ENCODE data around the gene FKBP7.

Gene FKBP7

DNA sequence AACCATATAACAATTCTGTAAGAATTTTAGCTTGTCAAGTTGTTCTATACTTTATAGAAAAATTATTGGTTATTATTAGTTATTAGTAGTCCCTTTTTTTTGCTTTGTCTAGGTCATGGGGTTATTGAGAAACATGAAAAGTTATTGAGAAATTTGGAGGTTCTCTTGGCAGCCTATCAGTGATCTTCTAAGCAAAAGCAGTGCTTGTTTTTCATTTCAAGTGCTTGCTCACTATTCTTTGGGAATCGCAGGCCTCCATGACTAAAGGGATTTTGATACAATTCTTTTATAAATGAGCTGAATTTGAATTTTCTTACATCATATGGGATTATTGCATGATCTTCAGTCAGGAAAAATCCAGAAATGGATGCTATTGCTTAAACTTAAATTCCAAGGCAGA, 27.7 kb upstream of the FKBP7 start:
- Histone ChIP-seq H4K5ac (ENCODE audit: low read length) (no peak overlapping the region), H3K27ac (ENCODE audit: low read depth, low read length) (no peak overlapping the region), H2BK15ac (replicated peaks; ENCODE audit: low read depth) (no peak overlapping the region), H2AK5ac (ENCODE audit: low read length) (no peak overlapping the region), H3K4me2 (ENCODE audit: low read length) (no peak overlapping the region), H3K9ac (ENCODE audit: low read length) (no peak overlapping the region), H4K8ac (ENCODE audit: low read depth, low read length) (no peak overlapping the region), H3K23ac (ENCODE audit: low read length) (no peak overlapping the region), H2BK120ac (ENCODE audit: low read depth, low read length) (no peak overlapping the region), H3K4ac (ENCODE audit: low read depth, low read length) (no peak overlapping the region), H3K27me3 (ENCODE audit: insufficient read depth, low read length, poor library complexity) (no peaks in the 10 kb centered on the region), H3K18ac (ENCODE audit: low read length) (no peak overlapping the region), H3K79me1 (ENCODE audit: low read length) (no peaks in the 10 kb centered on the region), H2BK5ac (ENCODE audit: low read length) (no peak overlapping the region), H3K79me2 (ENCODE audit: control insufficient read depth, insufficient read depth, low read length) (no peaks in the 10 kb centered on the region), H3K56ac (ENCODE audit: low read length) (no peak overlapping the region), H3K36me3 (ENCODE audit: control insufficient read depth, insufficient read depth, low read length) (no peaks in the 10 kb centered on the region), H3K4me3 (ENCODE audit: low read length) (no peak overlapping the region), H3K4me1 (ENCODE audit: control insufficient read depth, low read depth, low read length) (no peaks in the 10 kb centered on the region)
- no peak for DNase-seq
- WGBS (ENCODE audit: extremely low coverage, insufficient coverage, low lambda C conversion rate): no CpG with 5 or more reads among the region's 1 CpG

DNA sequence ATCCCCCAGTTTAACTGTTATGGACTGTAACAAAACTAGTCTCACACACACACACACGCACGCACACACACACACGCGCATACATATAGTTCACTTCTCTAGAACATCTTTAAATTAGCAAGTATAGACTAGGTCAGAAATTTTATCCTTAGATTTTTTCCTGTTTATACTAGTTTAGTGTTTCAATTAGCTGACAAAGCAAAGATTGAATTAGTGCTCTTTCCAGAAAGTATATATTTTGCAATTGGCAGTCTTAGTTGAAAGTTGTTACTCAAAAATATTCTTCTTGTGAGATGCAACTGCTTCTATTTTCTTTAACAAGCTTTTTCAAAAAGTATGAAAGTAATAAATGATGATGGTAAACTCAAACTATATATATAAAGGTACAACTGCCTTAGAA, 24.4 kb upstream of the FKBP7 start:
- no peak overlapping the region for H2BK15ac ChIP-seq (replicated peaks; ENCODE audit: low read depth)
- H3K4me2 ChIP-seq (ENCODE audit: low read length): no peak overlapping the region
- H3K23ac ChIP-seq (ENCODE audit: low read length): no peak overlapping the region
- H4K8ac ChIP-seq (ENCODE audit: low read depth, low read length): no peak overlapping the region
- H3K4me1 ChIP-seq (ENCODE audit: control insufficient read depth, low read depth, low read length): no peaks in the 10 kb centered on the region
- no peaks in the 10 kb centered on the region for H3K36me3 ChIP-seq (ENCODE audit: control insufficient read depth, insufficient read depth, low read length)
- no peak for DNase-seq
- no peak overlapping the region for H4K5ac ChIP-seq (ENCODE audit: low read length)
- no peak overlapping the region for H3K4me3 ChIP-seq (ENCODE audit: low read length)
- H3K27ac ChIP-seq (ENCODE audit: low read depth, low read length): no peak overlapping the region
- H3K27me3 ChIP-seq (ENCODE audit: insufficient read depth, low read length, poor library complexity): no peaks in the 10 kb centered on the region
- no peak overlapping the region for H3K18ac ChIP-seq (ENCODE audit: low read length)
- H2AK5ac ChIP-seq (ENCODE audit: low read length): no peak overlapping the region
- H3K4ac ChIP-seq (ENCODE audit: low read depth, low read length): no peak overlapping the region
- H3K79me1 ChIP-seq (ENCODE audit: low read length): no peaks in the 10 kb centered on the region
- no CpG with 5 or more reads among the region's 4 CpGs for WGBS (ENCODE audit: extremely low coverage, insufficient coverage, low lambda C conversion rate)
- no peak overlapping the region for H2BK120ac ChIP-seq (ENCODE audit: low read depth, low read length)
- no peaks in the 10 kb centered on the region for H3K79me2 ChIP-seq (ENCODE audit: control insufficient read depth, insufficient read depth, low read length)
- no peak overlapping the region for H2BK5ac ChIP-seq (ENCODE audit: low read length)
- H3K56ac ChIP-seq (ENCODE audit: low read length): no peak overlapping the region
- H3K9ac ChIP-seq (ENCODE audit: low read length): no peak overlapping the region

DNA sequence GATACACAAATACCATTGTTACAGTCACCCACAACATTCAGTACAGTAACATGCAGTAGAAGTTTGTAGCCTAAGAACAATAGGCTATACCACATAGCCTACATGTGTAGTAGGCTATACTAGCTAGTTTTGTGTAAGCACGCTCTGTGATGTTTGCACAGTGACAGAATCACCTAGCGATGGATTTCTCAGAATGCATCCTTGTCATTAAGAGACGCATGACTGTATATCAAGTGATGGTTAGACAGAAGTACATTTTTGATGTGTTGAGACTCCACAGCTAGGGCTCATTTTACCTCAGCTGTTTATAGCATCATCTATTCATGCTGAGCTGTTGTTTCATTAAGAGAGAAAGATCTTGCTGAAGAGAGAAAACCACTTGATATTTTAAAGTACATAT, 21.2 kb upstream of the FKBP7 start:
- H3K56ac ChIP-seq (ENCODE audit: low read length): no peak overlapping the region
- H3K23ac ChIP-seq (ENCODE audit: low read length): no peak overlapping the region
- no peaks in the 10 kb centered on the region for H3K79me1 ChIP-seq (ENCODE audit: low read length)
- H3K18ac ChIP-seq (ENCODE audit: low read length): no peak overlapping the region
- H3K4me1 ChIP-seq (ENCODE audit: control insufficient read depth, low read depth, low read length): no peaks in the 10 kb centered on the region
- H2BK5ac ChIP-seq (ENCODE audit: low read length): no peak overlapping the region
- no peak overlapping the region for H3K27ac ChIP-seq (ENCODE audit: low read depth, low read length)
- no peak overlapping the region for H2BK120ac ChIP-seq (ENCODE audit: low read depth, low read length)
- no peak overlapping the region for H4K5ac ChIP-seq (ENCODE audit: low read length)
- no peaks in the 10 kb centered on the region for H3K27me3 ChIP-seq (ENCODE audit: insufficient read depth, low read length, poor library complexity)
- no peak overlapping the region for H2BK15ac ChIP-seq (replicated peaks; ENCODE audit: low read depth)
- no peak overlapping the region for H3K4ac ChIP-seq (ENCODE audit: low read depth, low read length)
- no peak overlapping the region for H2AK5ac ChIP-seq (ENCODE audit: low read length)
- no CpG with 5 or more reads among the region's 3 CpGs for WGBS (ENCODE audit: extremely low coverage, insufficient coverage, low lambda C conversion rate)
- DNase-seq: no peak
- no peak overlapping the region for H3K4me3 ChIP-seq (ENCODE audit: low read length)
- no peaks in the 10 kb centered on the region for H3K36me3 ChIP-seq (ENCODE audit: control insufficient read depth, insufficient read depth, low read length)
- H3K4me2 ChIP-seq (ENCODE audit: low read length): no peak overlapping the region
- H3K79me2 ChIP-seq (ENCODE audit: control insufficient read depth, insufficient read depth, low read length): no peaks in the 10 kb centered on the region
- H3K9ac ChIP-seq (ENCODE audit: low read length): no peak overlapping the region
- H4K8ac ChIP-seq (ENCODE audit: low read depth, low read length): no peak overlapping the region

DNA sequence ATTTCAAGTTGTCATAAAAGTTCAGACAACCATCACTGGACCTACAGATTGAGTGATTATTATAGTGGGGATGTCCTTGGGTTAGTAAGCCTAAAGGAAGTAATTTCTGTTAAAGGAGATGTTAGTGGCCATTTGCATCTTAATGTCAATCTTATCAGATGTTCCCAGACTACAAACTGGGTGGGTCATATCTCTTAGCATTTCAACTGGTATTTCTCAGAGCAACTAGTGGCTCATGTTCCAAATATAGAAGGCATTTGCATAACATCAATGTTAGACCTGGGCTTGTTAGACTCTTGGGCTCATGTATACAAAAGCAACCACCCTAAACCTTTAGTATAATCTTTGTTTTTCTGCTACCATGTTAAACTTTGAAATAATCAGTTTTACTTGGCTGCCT, 19.7 kb upstream of the FKBP7 start:
- Histone ChIP-seq H3K36me3 (ENCODE audit: control insufficient read depth, insufficient read depth, low read length) (no peaks in the 10 kb centered on the region), H2BK15ac (replicated peaks; ENCODE audit: low read depth) (no peak overlapping the region), H3K27ac (ENCODE audit: low read depth, low read length) (no peak overlapping the region)

DNA sequence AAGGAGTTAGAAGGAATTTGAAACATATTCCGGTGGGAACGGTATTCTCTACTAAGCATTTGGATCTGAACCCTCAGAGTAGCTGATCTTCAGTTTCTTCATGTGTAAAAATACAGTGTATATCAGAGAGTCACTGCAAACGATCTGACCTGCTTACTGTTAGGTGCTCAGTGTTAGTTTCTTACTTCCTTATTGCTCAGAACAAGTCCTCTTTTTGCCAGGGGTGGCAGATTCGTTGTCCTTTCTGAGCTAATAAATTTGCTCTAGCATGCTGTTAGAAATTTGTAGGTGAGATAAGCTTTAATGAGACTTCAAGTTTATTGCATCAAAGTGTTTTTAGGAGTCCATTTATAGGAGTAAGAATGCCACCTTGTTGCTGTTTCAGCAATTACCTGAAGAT, 17.6 kb upstream of the FKBP7 start:
- no peak overlapping the region for H3K9ac ChIP-seq (ENCODE audit: low read length)
- H3K18ac ChIP-seq (ENCODE audit: low read length): no peak overlapping the region
- H3K27ac ChIP-seq (ENCODE audit: low read depth, low read length): no peak overlapping the region
- H2BK15ac ChIP-seq (replicated peaks; ENCODE audit: low read depth): no peak overlapping the region
- no peak overlapping the region for H2AK5ac ChIP-seq (ENCODE audit: low read length)
- no peak overlapping the region for H3K23ac ChIP-seq (ENCODE audit: low read length)
- no peak overlapping the region for H4K5ac ChIP-seq (ENCODE audit: low read length)
- no peak overlapping the region for H3K4ac ChIP-seq (ENCODE audit: low read depth, low read length)
- no peaks in the 10 kb centered on the region for H3K27me3 ChIP-seq (ENCODE audit: insufficient read depth, low read length, poor library complexity)
- H3K4me1 ChIP-seq (ENCODE audit: control insufficient read depth, low read depth, low read length): no peaks in the 10 kb centered on the region
- no peak overlapping the region for H2BK120ac ChIP-seq (ENCODE audit: low read depth, low read length)
- no peak for DNase-seq
- no peak overlapping the region for H3K4me2 ChIP-seq (ENCODE audit: low read length)
- no peak overlapping the region for H3K4me3 ChIP-seq (ENCODE audit: low read length)
- no peaks in the 10 kb centered on the region for H3K79me2 ChIP-seq (ENCODE audit: control insufficient read depth, insufficient read depth, low read length)
- no CpG with 5 or more reads among the region's 4 CpGs for WGBS (ENCODE audit: extremely low coverage, insufficient coverage, low lambda C conversion rate)
- no peaks in the 10 kb centered on the region for H3K79me1 ChIP-seq (ENCODE audit: low read length)
- no peak overlapping the region for H4K8ac ChIP-seq (ENCODE audit: low read depth, low read length)
- H3K36me3 ChIP-seq (ENCODE audit: control insufficient read depth, insufficient read depth, low read length): peaks cover 2% of the 10 kb centered on the region
- no peak overlapping the region for H3K56ac ChIP-seq (ENCODE audit: low read length)
- H2BK5ac ChIP-seq (ENCODE audit: low read length): no peak overlapping the region

More for the DNA sequence above, 19.7 kb upstream of the FKBP7 start:
- DNase-seq: no peak
- no peaks in the 10 kb centered on the region for H3K79me1 ChIP-seq (ENCODE audit: low read length)
- H3K56ac ChIP-seq (ENCODE audit: low read length): no peak overlapping the region
- no peak overlapping the region for H4K8ac ChIP-seq (ENCODE audit: low read depth, low read length)
- H4K5ac ChIP-seq (ENCODE audit: low read length): no peak overlapping the region
- no peak overlapping the region for H3K4me3 ChIP-seq (ENCODE audit: low read length)
- H3K27me3 ChIP-seq (ENCODE audit: insufficient read depth, low read length, poor library complexity): no peaks in the 10 kb centered on the region
- H3K4me1 ChIP-seq (ENCODE audit: control insufficient read depth, low read depth, low read length): no peaks in the 10 kb centered on the region
- H2AK5ac ChIP-seq (ENCODE audit: low read length): no peak overlapping the region
- H3K4me2 ChIP-seq (ENCODE audit: low read length): no peak overlapping the region
- H3K23ac ChIP-seq (ENCODE audit: low read length): no peak overlapping the region
- no peak overlapping the region for H2BK5ac ChIP-seq (ENCODE audit: low read length)
- no peak overlapping the region for H3K4ac ChIP-seq (ENCODE audit: low read depth, low read length)
- H3K79me2 ChIP-seq (ENCODE audit: control insufficient read depth, insufficient read depth, low read length): no peaks in the 10 kb centered on the region
- H3K9ac ChIP-seq (ENCODE audit: low read length): no peak overlapping the region
- no peak overlapping the region for H2BK120ac ChIP-seq (ENCODE audit: low read depth, low read length)
- no peak overlapping the region for H3K18ac ChIP-seq (ENCODE audit: low read length)

DNA sequence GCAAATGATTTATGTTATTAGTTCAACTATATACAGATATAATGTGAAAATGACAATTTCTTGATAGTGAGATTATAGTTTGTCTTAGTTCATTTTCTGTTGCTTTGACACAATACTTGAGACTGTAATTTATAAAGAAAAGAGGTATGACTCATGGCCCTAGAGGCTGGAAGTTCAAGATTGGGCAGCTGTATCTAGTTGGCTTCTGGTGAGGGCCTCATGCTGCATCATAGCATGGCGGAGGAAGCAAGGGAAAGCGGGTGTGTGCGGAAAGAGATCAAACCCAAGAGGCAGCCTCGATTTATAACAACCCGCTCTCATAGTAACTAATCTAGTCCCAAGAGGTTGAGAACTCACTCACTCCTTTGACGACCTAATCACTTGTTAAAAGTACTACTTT, 13.2 kb upstream of the FKBP7 start:
- H2BK120ac ChIP-seq (ENCODE audit: low read depth, low read length): no peak overlapping the region
- H3K18ac ChIP-seq (ENCODE audit: low read length): no peak overlapping the region
- peaks cover 2% of the 10 kb centered on the region for H3K36me3 ChIP-seq (ENCODE audit: control insufficient read depth, insufficient read depth, low read length)

More for the DNA sequence above, 13.2 kb upstream of the FKBP7 start:
- Histone ChIP-seq H3K27ac (ENCODE audit: low read depth, low read length) (no peak overlapping the region), H4K5ac (ENCODE audit: low read length) (no peak overlapping the region), H3K79me1 (ENCODE audit: low read length) (no peaks in the 10 kb centered on the region), H3K9ac (ENCODE audit: low read length) (no peak overlapping the region), H3K4me1 (ENCODE audit: control insufficient read depth, low read depth, low read length) (no peaks in the 10 kb centered on the region), H3K4me2 (ENCODE audit: low read length) (no peak overlapping the region), H2AK5ac (ENCODE audit: low read length) (no peak overlapping the region), H2BK15ac (replicated peaks; ENCODE audit: low read depth) (no peak overlapping the region), H3K56ac (ENCODE audit: low read length) (no peak overlapping the region), H4K8ac (ENCODE audit: low read depth, low read length) (no peak overlapping the region), H3K23ac (ENCODE audit: low read length) (no peak overlapping the region), H3K4ac (ENCODE audit: low read depth, low read length) (no peak overlapping the region), H3K27me3 (ENCODE audit: insufficient read depth, low read length, poor library complexity) (no peaks in the 10 kb centered on the region), H3K4me3 (ENCODE audit: low read length) (no peak overlapping the region), H2BK5ac (ENCODE audit: low read length) (no peak overlapping the region), H3K79me2 (ENCODE audit: control insufficient read depth, insufficient read depth, low read length) (no peaks in the 10 kb centered on the region)
- DNase-seq: no peak
- no CpG with 5 or more reads among the region's 6 CpGs for WGBS (ENCODE audit: extremely low coverage, insufficient coverage, low lambda C conversion rate)

Measured in mesendoderm (in vitro differentiated cells).